Activated CD4-positive, alpha-beta T cell treated with anti-CD3 and anti-CD28 coated beads, Interleukin-2, amount 50 U/mL, for 1 hour (primary cell): Measurements from ENCODE around the gene ASPA.
"Not testable (repeated sequence)": the region's sequence is repeated elsewhere in the genome, so short reads cannot be mapped to it uniquely, and the experiment has no call there.

Experiments
- DNase-seq: peaks from one replicate; pipeline ENCODE4 v3.0.0-alpha.2; 2020

The ASPA gene

DNA sequence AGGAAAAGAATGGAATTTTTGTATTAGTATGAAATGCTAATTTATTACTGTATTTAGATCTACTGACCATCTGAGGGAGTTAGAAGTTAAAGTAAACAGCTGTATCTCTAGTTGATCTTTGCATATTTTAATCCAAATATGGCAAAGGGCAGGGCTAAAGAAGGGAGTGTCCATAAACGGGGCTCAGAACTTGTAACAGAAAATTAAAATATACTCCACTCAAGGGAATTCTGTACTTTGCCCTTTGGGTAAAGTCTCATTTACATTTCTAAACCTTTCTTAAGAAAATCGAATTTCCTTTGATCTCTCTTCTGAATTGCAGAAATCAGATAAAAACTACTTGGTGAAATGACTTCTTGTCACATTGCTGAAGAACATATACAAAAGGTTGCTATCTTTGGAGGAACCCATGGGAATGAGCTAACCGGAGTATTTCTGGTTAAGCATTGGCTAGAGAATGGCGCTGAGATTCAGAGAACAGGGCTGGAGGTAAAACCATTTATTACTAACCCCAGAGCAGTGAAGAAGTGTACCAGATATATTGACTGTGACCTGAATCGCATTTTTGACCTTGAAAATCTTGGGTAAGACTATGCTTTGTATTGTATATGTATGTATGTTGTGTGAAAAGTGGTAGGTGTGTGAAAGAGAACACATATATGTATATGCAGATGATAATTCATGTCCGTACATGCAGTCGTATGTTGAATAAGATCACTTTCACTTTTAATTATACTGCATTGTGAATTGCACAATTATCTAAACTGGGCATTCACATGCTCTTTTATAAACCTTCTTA lies at the start of gene ASPA:
Gene ASPA, plus strand, starts transcription at position 186 of the 799 bp plus-strand sequence. Its CDS starts 163 bp downstream, at position 349.
- DNase-seq: no peak

DNA sequence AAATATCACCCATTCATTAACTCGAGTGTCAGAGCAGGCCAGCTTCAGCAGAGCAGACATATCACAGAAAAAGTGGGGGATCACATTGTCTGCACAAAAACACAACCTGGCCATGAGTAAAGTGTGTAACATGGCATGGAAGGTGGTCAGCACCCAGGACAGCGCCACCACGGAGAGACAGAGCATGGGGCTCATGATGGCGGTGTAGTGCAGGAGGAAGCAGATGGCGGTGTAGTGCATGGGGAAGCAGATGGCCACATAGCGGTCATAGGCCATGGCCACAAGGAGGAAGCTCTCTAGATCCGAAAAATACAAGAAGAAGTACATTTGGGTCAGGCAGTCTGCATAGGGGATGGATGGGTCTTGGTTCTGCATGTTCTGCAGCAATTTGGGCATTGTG lies 42.6 kb upstream of the ASPA start:
- DNase-seq: not testable (repeated sequence)

DNA sequence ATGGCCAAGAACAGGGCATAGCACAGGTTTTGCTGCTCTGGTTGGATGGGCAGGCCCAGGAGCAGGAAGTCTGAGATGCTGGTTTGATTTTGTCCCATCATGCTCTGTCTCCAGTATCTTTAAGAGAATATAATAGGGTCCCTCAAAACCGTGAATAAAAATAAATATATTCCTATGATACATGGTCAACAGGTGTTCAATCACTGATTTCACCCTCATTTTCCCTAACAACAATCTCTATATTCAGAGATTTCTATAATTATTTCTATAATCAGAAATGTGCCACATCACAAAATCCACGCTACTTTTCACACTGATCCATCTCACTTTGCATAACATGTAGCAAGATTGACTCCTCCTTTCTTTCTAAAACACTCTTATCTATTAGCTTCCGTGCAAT lies 42.1 kb upstream of the ASPA start, which contains the start of gene OR1E2:
Gene OR1E2, minus strand, starts transcription at position 101 of the 400 bp plus-strand sequence. Its CDS starts 0 bp downstream, at position 101.
- no peak for DNase-seq

DNA sequence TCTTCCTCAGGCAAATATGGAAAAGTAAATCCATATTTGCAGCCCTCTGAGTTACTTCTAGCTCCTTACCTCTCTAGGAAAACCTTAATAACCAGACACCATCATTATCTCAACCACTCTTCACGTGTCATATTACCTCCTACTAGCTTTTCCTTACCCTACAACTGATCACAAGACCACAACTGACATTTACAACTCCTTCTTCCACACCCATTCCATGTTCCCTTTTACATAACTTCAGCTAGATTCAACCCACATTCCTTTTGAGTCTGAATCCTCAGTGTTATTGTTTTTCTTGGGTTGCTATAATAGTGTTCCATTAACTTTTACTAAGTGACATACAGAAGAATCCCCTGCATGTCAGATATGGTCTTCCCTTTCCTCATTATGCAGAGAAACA lies 37.4 kb upstream of the ASPA start:
- no peak for DNase-seq

DNA sequence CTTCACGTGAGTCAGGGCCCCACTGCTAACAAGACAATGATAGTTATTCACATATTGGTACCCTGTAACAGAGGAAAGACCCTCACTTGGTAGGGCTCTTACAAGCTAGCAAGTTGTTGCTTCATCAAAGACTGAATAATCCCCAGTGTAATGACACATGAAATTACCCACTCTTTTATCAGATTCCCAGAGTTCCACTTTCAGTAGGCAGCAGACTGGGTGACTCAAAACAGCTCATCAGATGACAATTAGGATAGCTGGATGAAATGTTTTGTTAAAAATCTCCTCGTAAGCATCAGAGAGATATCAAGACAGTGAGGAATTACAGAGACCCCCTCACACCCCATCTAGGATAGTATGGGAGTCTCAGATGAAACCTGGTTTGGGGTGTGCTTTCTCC lies 35.3 kb upstream of the ASPA start:
- no peak for DNase-seq

DNA sequence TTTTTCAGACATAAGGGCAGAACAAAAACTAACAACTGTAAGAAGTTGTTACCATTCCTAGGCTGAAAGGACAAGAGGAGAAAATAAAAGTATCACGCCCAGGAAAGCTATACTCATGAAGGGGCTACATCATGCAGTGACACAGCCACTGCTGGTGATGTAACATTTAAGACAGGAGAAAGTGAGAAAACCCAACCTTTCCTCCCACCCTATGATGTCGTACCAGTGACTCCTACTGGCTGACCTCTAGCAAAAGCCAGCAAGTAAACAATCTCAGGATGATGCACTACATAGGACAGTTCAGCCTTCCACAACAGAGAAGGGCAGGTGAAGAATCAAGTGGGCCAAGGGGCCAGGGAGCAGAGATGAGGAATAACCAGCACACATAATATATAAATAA lies 28.2 kb upstream of the ASPA start:
- DNase-seq: no peak

DNA sequence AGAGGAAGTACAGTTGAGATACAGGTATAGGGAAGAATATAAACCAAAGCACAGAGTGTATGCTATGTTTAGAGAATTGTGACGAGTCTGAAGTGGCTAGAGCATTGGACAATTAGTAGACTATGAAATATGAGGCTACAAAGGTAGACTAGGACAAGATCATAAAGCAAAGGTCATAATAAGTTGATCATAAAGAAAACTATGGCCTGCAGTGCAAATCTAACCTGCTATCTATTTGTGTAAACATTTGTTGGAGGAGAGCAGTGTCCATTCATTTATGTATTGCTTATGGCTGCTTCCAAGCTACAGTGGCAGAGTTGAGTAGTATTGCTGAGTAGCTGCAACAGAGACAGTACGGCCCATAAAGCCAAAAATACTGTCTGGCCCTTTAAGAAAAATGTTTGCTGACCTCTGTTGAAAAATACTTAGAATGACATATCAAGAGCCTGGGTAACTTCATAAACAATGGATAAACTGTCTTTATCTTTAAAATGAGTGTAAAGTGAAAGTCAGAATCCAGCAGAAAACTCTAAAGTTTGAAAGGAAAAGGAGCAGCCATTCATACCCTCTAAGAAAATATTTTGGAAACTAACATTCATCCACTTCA lies 27.6 kb upstream of the ASPA start:
- DNase-seq: no peak

DNA sequence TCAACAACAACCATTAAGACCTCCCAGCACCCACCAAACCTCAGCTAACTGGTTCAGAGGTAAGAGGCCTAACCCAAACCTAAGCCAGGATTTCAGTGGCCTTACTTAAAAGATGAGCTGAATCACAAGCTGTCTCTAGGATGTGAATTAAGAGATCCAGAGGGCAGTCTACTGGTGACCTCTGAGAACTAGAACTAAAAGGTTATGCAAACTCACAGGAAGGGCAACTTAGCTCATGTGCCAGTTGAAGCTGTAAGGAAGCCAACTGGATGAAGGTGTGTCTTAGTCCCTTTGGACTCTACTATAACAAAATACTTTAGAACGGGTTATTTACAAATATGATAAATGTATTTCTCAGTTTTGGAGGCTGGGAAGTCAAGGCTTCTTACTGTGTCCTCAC lies 9.4 kb upstream of the ASPA start:
- DNase-seq: not testable (repeated sequence)

GRCh38 chr17:3469529-3469928 lies 6.3 kb upstream of the ASPA start:
- no peak for DNase-seq

DNA sequence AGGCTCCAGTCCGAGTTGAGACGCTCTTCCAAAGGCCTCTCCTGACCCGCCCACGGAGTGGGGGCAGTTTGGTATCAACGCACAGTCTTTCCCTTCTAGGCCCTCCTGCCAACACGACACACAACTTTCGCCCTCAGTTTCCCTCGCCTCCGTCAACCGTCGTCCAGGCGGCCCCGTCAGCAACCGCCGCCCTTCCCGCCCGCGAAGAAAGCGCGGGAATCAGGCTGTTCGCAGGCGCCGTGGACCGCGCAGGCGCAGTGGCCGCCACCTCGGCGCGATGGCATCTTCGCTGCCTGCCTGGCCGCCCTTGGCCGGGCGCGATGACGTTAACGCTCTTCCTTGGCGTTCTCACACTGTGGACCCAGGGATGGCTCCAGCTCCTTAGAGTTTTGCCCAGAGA lies 4.2 kb upstream of the ASPA start, which contains the start of gene SPATA22:
Gene SPATA22, minus strand, starts transcription at position 221 of the 400 bp plus-strand sequence. CDS start 2,494 bp downstream, outside the sequence.
- no peak for DNase-seq

DNA sequence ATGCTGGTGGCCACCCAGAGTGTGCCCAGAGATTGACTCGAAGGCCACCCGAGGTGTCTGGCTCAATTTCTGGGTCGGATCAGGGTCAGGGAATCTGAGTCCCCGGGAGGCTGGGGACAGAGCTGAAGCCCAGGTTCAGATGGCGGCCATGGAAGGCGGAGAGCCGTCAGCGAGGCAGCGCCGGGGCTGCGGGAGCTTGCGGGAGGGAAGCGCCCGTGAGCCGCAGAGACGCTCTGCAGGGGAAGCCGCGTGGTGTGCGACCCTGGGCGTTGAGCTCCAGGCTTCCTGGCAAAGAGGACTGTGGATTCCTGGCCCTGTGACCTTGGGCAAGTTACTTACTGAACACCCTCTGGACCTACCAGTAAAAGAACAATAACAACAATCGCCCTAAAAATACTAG lies 3.7 kb upstream of the ASPA start:
- no peak for DNase-seq

GRCh38 chr17:3474212-3474611 lies 1.6 kb upstream of the ASPA start:
- no peak for DNase-seq

- no peak for DNase-seq
Observed at GRCh38 chr17:3475251-3475685, 529 bp upstream of the ASPA start.

GRCh38 chr17:3479988-3480387 lies 4.2 kb downstream of the ASPA start:
- no peak for DNase-seq

DNA sequence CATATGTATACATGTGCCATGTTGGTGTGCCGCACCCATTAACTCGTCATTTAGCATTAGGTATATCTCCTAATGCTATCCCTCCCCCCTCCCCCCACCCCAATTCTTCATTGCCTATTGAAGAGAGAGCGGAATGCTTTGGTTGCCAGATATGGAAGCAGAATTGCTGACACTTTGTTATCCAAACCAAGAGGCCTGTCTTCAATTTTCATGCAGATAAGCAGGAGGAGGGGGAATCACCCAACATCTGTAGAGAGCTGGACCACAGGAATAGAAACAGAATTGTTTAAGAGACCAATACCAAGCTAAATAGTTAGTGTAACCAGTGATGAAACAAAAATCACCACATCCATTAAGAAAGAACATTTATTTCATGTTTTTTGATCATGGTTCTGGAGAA lies 7.1 kb downstream of the ASPA start:
- DNase-seq: no peak

DNA sequence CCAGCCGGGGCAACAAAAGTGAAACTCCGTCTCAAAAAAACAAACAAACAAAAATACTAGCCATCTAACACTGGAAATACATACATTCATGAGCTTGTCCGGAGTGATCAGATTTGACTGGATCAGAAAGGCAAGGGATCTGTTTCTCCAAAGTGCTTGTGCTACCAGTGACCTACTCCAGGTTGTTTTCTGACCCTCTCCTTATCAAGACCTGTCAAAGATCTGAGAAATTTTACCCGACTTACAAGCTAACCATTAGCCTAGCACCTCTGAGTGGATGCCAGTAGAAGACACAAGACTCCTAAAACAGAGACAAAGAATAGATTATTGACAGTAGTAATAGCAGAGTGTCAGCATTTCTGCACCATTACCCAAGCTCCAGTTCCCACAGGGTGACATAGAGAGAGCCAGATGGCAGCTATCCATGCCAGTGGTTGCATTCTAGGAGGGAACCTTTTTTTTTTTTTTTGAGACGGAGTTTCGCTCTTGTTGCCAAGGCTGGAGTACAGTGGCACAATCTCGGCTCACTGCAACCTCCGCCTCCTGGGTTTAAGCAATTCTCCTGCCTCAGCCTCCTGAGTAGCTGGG lies 9.8 kb downstream of the ASPA start:
- DNase-seq: no peak

DNA sequence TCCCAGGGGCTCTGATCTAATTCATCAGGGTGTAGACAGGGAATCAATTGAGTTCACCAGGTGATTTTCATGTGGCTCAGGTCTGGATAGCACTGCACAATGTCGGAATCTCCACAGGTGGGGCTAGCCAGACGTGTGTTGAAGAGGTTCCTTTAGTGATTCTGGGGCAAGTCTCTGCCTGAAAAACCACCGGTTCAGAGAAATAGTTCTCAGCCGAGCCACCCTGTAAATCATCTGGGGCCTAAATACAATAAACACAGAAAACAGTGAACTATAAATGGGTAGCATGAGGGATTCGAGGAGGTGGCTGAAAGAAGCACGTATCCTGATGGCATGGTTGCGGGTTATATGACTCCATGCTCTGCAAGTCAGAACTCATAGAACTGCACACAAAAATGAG lies 21.3 kb downstream of the ASPA start:
- DNase-seq: no peak

GRCh38 chr17:3501344-3501743 lies 25.5 kb downstream of the ASPA start:
- no peak for DNase-seq

DNA sequence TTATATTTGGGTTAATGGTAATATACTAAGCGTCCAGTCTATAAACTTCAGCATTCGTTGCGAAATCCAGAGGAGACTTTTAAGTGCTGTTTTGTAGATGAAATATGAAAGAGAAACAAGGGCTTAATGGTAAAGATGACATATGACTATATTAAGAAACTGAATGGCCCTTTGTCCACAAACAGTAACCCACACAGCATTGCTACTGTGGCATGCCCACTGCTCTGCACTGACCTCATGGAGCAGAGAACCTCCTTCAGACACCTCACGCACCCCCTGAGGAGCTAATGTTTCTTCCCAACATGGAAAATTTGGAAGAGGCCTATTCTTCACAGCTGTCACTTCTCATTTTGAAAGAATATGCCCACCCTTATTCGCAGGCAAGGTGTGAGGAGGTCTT lies 26.7 kb downstream of the ASPA start:
- DNase-seq: no peak

DNA sequence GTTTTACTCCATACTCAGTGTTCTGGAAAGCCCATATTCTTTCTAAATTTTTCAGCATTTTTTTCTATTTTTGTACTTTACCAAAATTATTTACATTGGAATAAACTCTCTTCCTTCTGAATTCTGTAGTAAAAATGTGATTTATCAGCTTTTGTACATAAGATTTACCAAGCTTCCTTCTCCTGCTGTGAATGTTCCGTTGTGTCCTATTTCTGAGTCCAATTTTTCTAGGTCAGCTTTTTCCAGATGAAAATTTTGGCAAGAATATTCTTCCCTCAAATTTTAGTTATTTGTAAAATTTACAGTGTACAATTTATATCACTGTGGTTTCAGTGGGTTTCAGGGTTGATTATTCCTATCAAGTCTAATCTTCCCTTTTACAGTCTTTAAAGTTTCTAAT lies 27.5 kb downstream of the ASPA start:
- no peak for DNase-seq

DNA sequence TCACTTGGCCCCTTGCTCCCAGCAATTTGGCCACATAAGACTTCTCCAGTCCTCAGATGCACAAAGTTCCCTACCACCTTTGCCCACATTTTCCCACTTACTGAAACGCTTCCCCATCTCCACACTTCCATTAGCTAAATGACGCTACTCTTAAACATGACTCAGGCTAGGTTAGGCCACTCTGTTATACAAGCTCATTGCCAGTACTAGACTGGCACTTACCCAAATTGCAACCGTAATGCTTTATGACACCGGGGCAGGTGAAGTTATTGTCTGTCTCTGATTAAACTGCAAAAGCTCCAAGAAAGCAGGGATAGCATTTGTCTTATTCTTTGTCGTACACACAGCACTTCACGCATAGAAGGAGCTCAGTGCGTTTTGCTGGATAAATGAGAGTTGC lies 29.2 kb downstream of the ASPA start:
- no peak for DNase-seq

- no peak for DNase-seq
Observed at GRCh38 chr17:3506054-3506453, 30.3 kb downstream of the ASPA start.

DNA sequence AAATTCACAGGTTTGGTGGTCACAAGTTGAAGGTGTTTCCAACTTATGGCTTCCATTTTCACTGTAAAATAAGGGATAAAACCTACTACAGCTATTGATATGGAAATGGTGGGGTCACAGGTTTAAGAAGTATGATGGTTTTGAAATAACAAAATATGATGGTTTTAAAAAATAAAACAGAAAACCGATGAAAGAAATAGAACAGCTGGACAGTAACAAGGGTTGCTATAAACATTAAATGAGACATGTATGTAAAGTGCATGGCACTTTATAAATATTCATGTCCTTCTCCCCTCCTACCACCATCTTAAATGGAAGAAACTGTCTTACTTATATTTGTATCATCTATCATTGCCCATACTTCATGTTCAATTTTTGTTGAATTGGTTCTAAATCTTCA lies 31.3 kb downstream of the ASPA start:
- no peak for DNase-seq

DNA sequence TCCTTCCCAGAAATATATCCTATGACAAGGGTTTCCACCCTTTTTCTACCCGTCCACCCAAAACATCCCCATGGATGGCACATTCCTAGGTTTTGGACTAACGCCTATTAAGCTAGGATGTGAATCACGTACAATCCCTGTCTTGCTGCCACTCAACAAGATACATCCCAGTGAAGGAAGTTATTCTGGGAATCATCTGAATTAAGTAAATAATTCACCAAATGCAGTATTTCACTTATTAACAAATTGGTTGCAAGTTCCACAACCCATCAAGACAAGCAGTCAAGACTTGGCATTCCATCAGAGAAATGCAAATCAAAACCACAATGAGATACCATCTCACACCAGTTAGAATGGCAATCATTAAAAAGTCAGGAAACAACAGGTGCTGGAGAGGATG lies 32.1 kb downstream of the ASPA start:
- DNase-seq: no peak
